Memory B cell (primary cell): ENCODE data around the gene PSMB7.

ENCODE experiments used
- ATAC-seq: fragments of 150-1000 bp; cut with Tn5 transposase; 2 replicates; pipeline ENCODE4 v1.10.0; 2021; ENCODE audit warnings: low read depth, mild to moderate bottlenecking, moderate library complexity
- DNase-seq, 2 donors: peaks; one replicate each; pipeline ENCODE4 v3.0.0; 2022; ENCODE audit warnings: low spot score in 2 of 2
- H3K27ac Mint-ChIP-seq: one replicate; pipeline ENCODE4 v1.8.0; 2022; ENCODE audit warnings: mild to moderate bottlenecking, moderate library complexity, mixed read lengths
- H3K27me3 Mint-ChIP-seq: one replicate; pipeline ENCODE4 v1.8.0; 2022; ENCODE audit warnings: mixed read lengths
- H3K36me3 Mint-ChIP-seq: one replicate; pipeline ENCODE4 v1.8.0; 2022; ENCODE audit warnings: mild to moderate bottlenecking, mixed read lengths
- H3K4me1 Mint-ChIP-seq: one replicate; pipeline ENCODE4 v1.8.0; 2022; ENCODE audit warnings: mixed read lengths
- H3K4me3 Mint-ChIP-seq: one replicate; pipeline ENCODE4 v1.8.0; 2022; ENCODE audit warnings: mild to moderate bottlenecking, moderate library complexity, mixed read lengths
- H3K9me3 Mint-ChIP-seq: one replicate; pipeline ENCODE4 v1.8.0; 2022; ENCODE audit warnings: mixed read lengths

The PSMB7 gene

GRCh38 chr9:124348831-124349230 is 66.4 kb downstream of the PSMB7 start:
- Mint-ChIP-seq H3K27me3 (no peaks in the 10 kb centered on the region), H3K4me3 (no peak overlapping the region), H3K4me1 (peaks cover 2% of the 10 kb centered on the region), H3K27ac (no peak overlapping the region), H3K36me3 (peaks cover 23% of the 10 kb centered on the region), H3K9me3 (no peaks in the 10 kb centered on the region)
- DNase-seq: no peak
- no peak for ATAC-seq

- DNase-seq (no peak), ATAC-seq (no peak)
- H3K4me1 Mint-ChIP-seq: peaks cover 2% of the 10 kb centered on the region
- H3K27ac Mint-ChIP-seq: peak overlapping the region; percentile 17
- H3K36me3 Mint-ChIP-seq: peaks cover 23% of the 10 kb centered on the region
- H3K9me3 Mint-ChIP-seq: no peaks in the 10 kb centered on the region
- no peak overlapping the region for H3K4me3 Mint-ChIP-seq
- H3K27me3 Mint-ChIP-seq: no peaks in the 10 kb centered on the region
Observed at GRCh38 chr9:124348363-124348762, 66.9 kb downstream of the PSMB7 start.

- peaks cover 23% of the 10 kb centered on the region for H3K36me3 Mint-ChIP-seq
- no peaks in the 10 kb centered on the region for H3K9me3 Mint-ChIP-seq
- peak overlapping the region; percentile 58 for H3K27ac Mint-ChIP-seq
- peaks cover 2% of the 10 kb centered on the region for H3K4me1 Mint-ChIP-seq
- H3K4me3 Mint-ChIP-seq: no peak overlapping the region
- DNase-seq (no peak), ATAC-seq (no peak)
- no peaks in the 10 kb centered on the region for H3K27me3 Mint-ChIP-seq
Observed at GRCh38 chr9:124347968-124348358, 67.3 kb downstream of the PSMB7 start.

- Mint-ChIP-seq H3K27ac (peak overlapping the region; percentile 58), H3K4me3 (no peak overlapping the region), H3K4me1 (peaks cover 2% of the 10 kb centered on the region), H3K36me3 (peaks cover 23% of the 10 kb centered on the region), H3K27me3 (no peaks in the 10 kb centered on the region), H3K9me3 (no peaks in the 10 kb centered on the region)
- DNase-seq: no peak
- no peak for ATAC-seq
Observed at GRCh38 chr9:124347206-124347967, 67.9 kb downstream of the PSMB7 start.

- DNase-seq (no peak), ATAC-seq (no peak)
- no peaks in the 10 kb centered on the region for H3K27me3 Mint-ChIP-seq
- H3K4me3 Mint-ChIP-seq: no peak overlapping the region
- peaks cover 21% of the 10 kb centered on the region for H3K36me3 Mint-ChIP-seq
- peaks cover 2% of the 10 kb centered on the region for H3K4me1 Mint-ChIP-seq
- no peaks in the 10 kb centered on the region for H3K9me3 Mint-ChIP-seq
- no peak overlapping the region for H3K27ac Mint-ChIP-seq
Observed at GRCh38 chr9:124346347-124347163, 68.7 kb downstream of the PSMB7 start.

- Mint-ChIP-seq H3K27me3 (no peaks in the 10 kb centered on the region), H3K9me3 (no peaks in the 10 kb centered on the region), H3K36me3 (peaks cover 16% of the 10 kb centered on the region), H3K4me3 (no peak overlapping the region), H3K4me1 (peaks cover 2% of the 10 kb centered on the region), H3K27ac (peak overlapping the region; percentile 45)
- ATAC-seq (no peak), DNase-seq (no peak)
Observed at GRCh38 chr9:124345751-124346281, 69.4 kb downstream of the PSMB7 start.

GRCh38 chr9:124345063-124345462 is 70.2 kb downstream of the PSMB7 start:
- Mint-ChIP-seq H3K36me3 (peaks cover 16% of the 10 kb centered on the region), H3K4me1 (no peaks in the 10 kb centered on the region), H3K4me3 (no peak overlapping the region), H3K27me3 (no peaks in the 10 kb centered on the region), H3K27ac (peak overlapping the region; percentile 45), H3K9me3 (no peaks in the 10 kb centered on the region)
- no peak for ATAC-seq
- DNase-seq: no peak

GRCh38 chr9:124344291-124345050 is 70.8 kb downstream of the PSMB7 start:
- Mint-ChIP-seq H3K36me3 (peaks cover 16% of the 10 kb centered on the region), H3K9me3 (no peaks in the 10 kb centered on the region), H3K4me1 (no peaks in the 10 kb centered on the region), H3K4me3 (no peak overlapping the region), H3K27ac (no peak overlapping the region), H3K27me3 (no peaks in the 10 kb centered on the region)
- ATAC-seq: no peak
- DNase-seq: no peak

- no peaks in the 10 kb centered on the region for H3K4me1 Mint-ChIP-seq
- H3K4me3 Mint-ChIP-seq: no peak overlapping the region
- no peak for ATAC-seq
- H3K36me3 Mint-ChIP-seq: peaks cover 15% of the 10 kb centered on the region
- no peak for DNase-seq
- H3K27me3 Mint-ChIP-seq: no peaks in the 10 kb centered on the region
- H3K9me3 Mint-ChIP-seq: no peaks in the 10 kb centered on the region
- no peak overlapping the region for H3K27ac Mint-ChIP-seq
Observed at GRCh38 chr9:124343533-124344290, 71.5 kb downstream of the PSMB7 start.

- H3K27ac Mint-ChIP-seq: peak overlapping the region; percentile 63
Observed at GRCh38 chr9:124342776-124343485, 72.3 kb downstream of the PSMB7 start.

GRCh38 chr9:124342402-124342775 is 72.9 kb downstream of the PSMB7 start:
- Mint-ChIP-seq H3K36me3 (peaks cover 22% of the 10 kb centered on the region), H3K27ac (peak overlapping the region; percentile 63), H3K9me3 (no peaks in the 10 kb centered on the region), H3K27me3 (no peaks in the 10 kb centered on the region), H3K4me3 (no peak overlapping the region), H3K4me1 (no peaks in the 10 kb centered on the region)
- ATAC-seq (no peak), DNase-seq (no peak)

More at GRCh38 chr9:124342776-124343485, 72.3 kb downstream of the PSMB7 start:
- Mint-ChIP-seq H3K36me3 (peaks cover 19% of the 10 kb centered on the region), H3K27me3 (no peaks in the 10 kb centered on the region), H3K9me3 (no peaks in the 10 kb centered on the region), H3K4me1 (no peaks in the 10 kb centered on the region), H3K4me3 (no peak overlapping the region)
- DNase-seq (no peak), ATAC-seq (no peak)

- Mint-ChIP-seq H3K27me3 (no peaks in the 10 kb centered on the region), H3K27ac (no peak overlapping the region), H3K9me3 (no peaks in the 10 kb centered on the region), H3K4me1 (no peaks in the 10 kb centered on the region), H3K36me3 (peaks cover 25% of the 10 kb centered on the region), H3K4me3 (no peak overlapping the region)
- ATAC-seq (no peak), DNase-seq (no peak)
Observed at GRCh38 chr9:124341455-124342170, 73.6 kb downstream of the PSMB7 start.
